B cell (primary cell): Measurements from ENCODE around the gene C11orf21.

Source experiments
- CTCF ChIP-seq: fragments of 200-600 bp; IDR thresholded peaks from one replicate; pipeline ENCODE4 v1.8.0; 2022; ENCODE audit warnings: antibody characterized with exemption, mild to moderate bottlenecking
- EZH2 ChIP-seq: IDR thresholded peaks from 2 replicates; pipeline ENCODE4 v1.6.1; 2012; ENCODE audit warnings: borderline replicate concordance, low read depth, mild to moderate bottlenecking, moderate library complexity, low read length; ENCODE audit not compliant: insufficient read depth, poor library complexity, severe bottlenecking

GRCh38 chr11:2296913-2297622 is 4.7 kb downstream of the C11orf21 start:
- TF ChIP-seq CTCF = no peak
- TF ChIP-seq EZH2 = no peak
